NCI-H510A (cell line): ENCODE results near the gene RPRD2.
A peak's percentile ranks its signal among the peaks of the same experiment; 100 is the strongest.

Source experiments
- DNase-seq: peaks from one replicate; lab custom pipeline; 2025; lab: John Stamatoyannopoulos, UW

The RPRD2 gene

DNA sequence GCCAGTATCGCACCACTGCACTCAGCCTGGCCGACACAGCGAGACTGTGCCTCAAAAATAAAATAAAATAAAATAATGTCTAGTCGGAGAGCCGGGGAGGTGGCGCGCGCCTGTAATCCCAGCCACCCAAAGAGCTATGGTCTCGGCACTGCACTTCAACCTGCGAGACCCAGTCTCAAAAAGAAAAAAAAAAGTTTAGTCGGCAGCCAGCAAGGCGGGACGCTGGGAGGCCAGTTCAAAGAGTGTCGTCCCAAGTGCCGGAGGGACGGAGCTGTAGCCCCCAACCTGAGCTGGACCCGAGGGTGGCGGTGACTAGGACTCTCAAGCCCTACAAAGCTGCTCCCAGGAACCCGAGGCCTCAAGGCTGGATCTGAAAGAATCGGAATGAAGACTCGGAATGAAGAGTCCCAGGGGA, 151.0 kb downstream of the RPRD2 start:
- no peak for DNase-seq

GRCh38 chr1:150515328-150516049, 151.5 kb downstream of the RPRD2 start, which contains the start of gene FALEC:
FALEC (plus strand) TSS chr1:150515752.
- peak; percentile 89 for DNase-seq

DNA sequence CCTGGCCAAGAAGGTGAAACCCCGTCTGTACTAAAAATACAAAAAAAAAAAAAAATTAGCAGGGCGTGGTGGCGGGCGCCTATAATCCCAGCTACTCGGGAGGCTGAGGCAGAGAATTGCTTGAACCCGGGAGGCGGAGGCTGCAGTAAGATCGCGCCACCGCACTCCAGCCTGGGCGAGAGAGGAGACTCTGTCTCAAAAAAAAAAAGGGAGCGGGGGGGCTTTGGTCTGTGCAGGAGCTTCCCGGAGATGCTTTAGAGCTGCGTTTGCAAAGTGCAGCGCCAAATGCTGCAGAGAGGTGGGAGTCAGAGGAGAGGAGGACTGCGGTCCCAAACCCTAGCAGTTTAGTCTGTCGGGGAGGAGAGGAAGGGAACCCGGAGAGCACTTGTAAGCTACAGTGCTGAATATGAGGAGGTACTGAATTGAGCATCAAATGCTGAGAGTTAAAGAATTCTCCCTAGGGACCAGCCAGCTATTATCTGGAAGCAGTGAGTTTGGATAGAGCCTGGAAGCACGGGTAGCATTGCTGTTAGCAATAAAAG, 152.2 kb downstream of the RPRD2 start:
- no peak for DNase-seq

DNA sequence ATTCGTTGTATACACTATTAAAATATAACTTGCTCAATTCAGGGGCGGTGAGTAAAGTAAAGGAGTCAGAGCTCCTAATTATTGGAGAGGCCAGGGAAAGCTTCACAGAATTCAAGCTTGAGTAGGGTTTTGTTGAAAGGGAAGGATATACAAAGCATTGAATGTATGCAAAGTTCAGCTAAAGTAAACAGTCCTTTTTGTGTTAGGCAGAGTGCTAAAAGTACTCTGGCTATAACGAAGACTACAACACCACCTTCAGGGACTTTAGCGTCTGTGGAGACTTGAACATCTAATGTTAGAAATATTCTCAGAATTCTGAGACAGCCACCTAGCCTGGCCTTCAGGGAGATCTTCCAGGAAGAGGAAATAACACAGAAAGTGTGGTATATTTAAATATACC, 152.7 kb downstream of the RPRD2 start:
- no peak for DNase-seq

- DNase-seq = no peak
Observed at GRCh38 chr1:150521196-150521968, 157.4 kb downstream of the RPRD2 start.

DNA sequence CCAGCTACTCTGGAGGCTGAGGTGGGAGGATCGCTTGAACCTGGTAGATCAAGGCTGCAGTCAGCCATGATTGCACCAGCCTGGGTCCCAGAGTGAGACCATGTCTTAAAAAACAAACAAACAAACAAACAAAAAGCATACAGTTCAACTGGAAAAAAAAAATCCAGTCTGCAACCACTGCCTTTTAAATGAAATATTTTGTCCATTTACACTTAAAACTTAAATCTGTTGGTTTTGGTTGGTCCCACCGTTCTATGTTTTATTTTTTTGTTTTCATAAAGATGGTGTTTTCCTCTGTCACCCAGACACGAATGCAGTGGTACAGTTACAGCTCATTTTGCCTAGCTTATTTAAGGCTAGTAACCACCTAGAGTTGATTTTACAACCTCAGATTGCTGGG, 161.4 kb downstream of the RPRD2 start:
- no peak for DNase-seq
